Left forelimb (tissue), 1 donor: ENCODE results near the gene CTBP2.
A peak's percentile ranks its signal among the peaks of the same experiment; 100 is the strongest.
"Not testable (repeated sequence)": the region's sequence is repeated elsewhere in the genome, so short reads cannot be mapped to it uniquely, and the experiment has no call there.

Experiments used
- DNase-seq: peaks from one replicate; pipeline ENCODE4 v3.0.0-alpha.2; 2018; ENCODE audit warnings: low spot score

Gene CTBP2

GRCh38 chr10:125064681-125065492 is 95.5 kb downstream of the CTBP2 start:
- DNase-seq = no peak

GRCh38 chr10:125063256-125063925 is 97.0 kb downstream of the CTBP2 start:
- DNase-seq = no peak

- DNase-seq = no peak
Measured at GRCh38 chr10:125062914-125063230, 97.5 kb downstream of the CTBP2 start.

GRCh38 chr10:125062227-125062913 is 98.0 kb downstream of the CTBP2 start:
- no peak for DNase-seq

- no peak for DNase-seq
Measured at GRCh38 chr10:125061557-125062226, 98.7 kb downstream of the CTBP2 start.

- peak; percentile 80 for DNase-seq
Measured at GRCh38 chr10:125060826-125061556, 99.4 kb downstream of the CTBP2 start.

GRCh38 chr10:125060482-125060825 is 99.9 kb downstream of the CTBP2 start:
- DNase-seq = no peak

- no peak for DNase-seq
Measured at GRCh38 chr10:125060026-125060425, 100.3 kb downstream of the CTBP2 start.

- not testable (repeated sequence) for DNase-seq
Measured at GRCh38 chr10:125059348-125059747, 101.0 kb downstream of the CTBP2 start.

GRCh38 chr10:125057158-125058001 is 103.0 kb downstream of the CTBP2 start:
- DNase-seq = peak; percentile 84

GRCh38 chr10:125056161-125057132 is 103.9 kb downstream of the CTBP2 start:
- no peak for DNase-seq

- no peak for DNase-seq
Measured at GRCh38 chr10:125055446-125055845, 104.9 kb downstream of the CTBP2 start.

- no peak for DNase-seq
Measured at GRCh38 chr10:125054669-125055268, 105.6 kb downstream of the CTBP2 start.

- no peak for DNase-seq
Measured at GRCh38 chr10:125054216-125054615, 106.1 kb downstream of the CTBP2 start.

- no peak for DNase-seq
Measured at GRCh38 chr10:125052146-125052545, 108.2 kb downstream of the CTBP2 start.

- DNase-seq = no peak
Measured at GRCh38 chr10:125050383-125050782, 110.0 kb downstream of the CTBP2 start.

GRCh38 chr10:125049216-125049881 is 111.0 kb downstream of the CTBP2 start:
- no peak for DNase-seq

- peak; percentile 85 for DNase-seq
Measured at GRCh38 chr10:125048094-125048864, 112.1 kb downstream of the CTBP2 start.
